Measurements from ENCODE around the gene GDPD5.

GRCh38 chr11:75556275-75556674, 30.5 kb upstream of the GDPD5 start:
- TF ChIP-seq FOXP4 (CRISPR knock-in tag; IDR thresholded peaks at IDR 0.05) (no peak), SP1 (CRISPR knock-in tag; conservative IDR thresholded peaks at IDR 0.05) (no peak), CTCF (IDR thresholded peaks at IDR 0.05) (no peak), ZSCAN18 (CRISPR knock-in tag; IDR thresholded peaks at IDR 0.05) (no peak), MYBL2 (CRISPR knock-in tag; IDR thresholded peaks at IDR 0.05) (no peak), ELF4 (CRISPR knock-in tag; IDR thresholded peaks at IDR 0.05; ENCODE audit: low read depth) (no peak), SMAD3 (CRISPR knock-in tag; IDR thresholded peaks at IDR 0.05; ENCODE audit: borderline replicate concordance) (no peak), TEAD4 (CRISPR knock-in tag; IDR thresholded peaks at IDR 0.05) (no peak), STAT6 (CRISPR knock-in tag; conservative IDR thresholded peaks at IDR 0.05; ENCODE audit: low read depth) (no peak), ETV6 (CRISPR knock-in tag; IDR thresholded peaks at IDR 0.05) (no peak), PREB (CRISPR knock-in tag; IDR thresholded peaks at IDR 0.05; ENCODE audit: borderline replicate concordance) (no peak), ZNF671 (CRISPR knock-in tag; IDR thresholded peaks at IDR 0.05) (no peak)
